Mammary epithelial cell (primary cell): ENCODE results near the gene TSPAN16.

ENCODE experiments used
- CTCF ChIP-seq, 2 donors: IDR thresholded peaks in 1 of 2; conservative IDR thresholded peaks in 1 of 2; 2 replicates each; pipeline ENCODE4 v1.5.1; 2011 to 2012; ENCODE audit warnings: inconsistent platforms in 2 of 2, low read length in 2 of 2, mild to moderate bottlenecking in 2 of 2, control low read depth in 1 of 2, low read depth in 1 of 2; ENCODE audit not compliant: insufficient read depth in 1 of 2; ENCODE audit errors: extremely low read depth in 1 of 2
- EZH2 ChIP-seq: IDR thresholded peaks from 2 replicates; pipeline ENCODE4 v1.6.1; 2012; ENCODE audit warnings: low read length, inconsistent platforms, borderline replicate concordance

- TF ChIP-seq CTCF (conservative IDR thresholded peaks at IDR 0.05 in 1 of 2, IDR thresholded peaks at IDR 0.05 in 1 of 2; ENCODE audit: extremely low read depth in 1 of 2, insufficient read depth in 1 of 2, low read depth in 1 of 2, low read length in 2 of 2) (no peak), EZH2 (no peak)
Measured at GRCh38 chr19:11251217-11251616, 44.7 kb upstream of the TSPAN16 start.
